Keratinocyte (primary cell): Measurements from ENCODE around the gene HYAL1.

ENCODE experiments used
- CTCF ChIP-seq, 3 experiments: IDR thresholded peaks in 1 of 3; conservative IDR thresholded peaks in 1 of 3; optimal IDR thresholded peaks in 1 of 3; 2 replicates in 2 of 3; 3 replicates in 1 of 3; pipeline versions ENCODE3 to v1.5.1; 2011; ENCODE audit warnings: low read length in 3 of 3, mild to moderate bottlenecking in 3 of 3, moderate library complexity in 2 of 3, control low read depth in 1 of 3, inconsistent platforms in 1 of 3; ENCODE audit not compliant: insufficient read depth in 2 of 3; ENCODE audit errors: extremely low read depth in 1 of 3
- EZH2 ChIP-seq: IDR thresholded peaks from one replicate; pipeline ENCODE4 v1.6.1; 2012; ENCODE audit warnings: inconsistent platforms, mild to moderate bottlenecking, low read length, moderate library complexity

- TF ChIP-seq EZH2 (no peak), CTCF (optimal IDR thresholded peaks at IDR 0.05 in 1 of 3, IDR thresholded peaks at IDR 0.05 in 1 of 3, conservative IDR thresholded peaks at IDR 0.05 in 1 of 3; ENCODE audit: extremely low read depth in 1 of 3, insufficient read depth in 2 of 3, low read length in 3 of 3) (no peak)
Observed at GRCh38 chr3:50331364-50331907, 28.1 kb upstream of the HYAL1 start.
